ENCODE results near the gene TCF7L1. TPM values are rescaled to one million over a fixed set of nuclear protein-coding genes. Genes with fewer than 3 reads are reported as not detected.

The TCF7L1 gene
- total RNA-seq, 2 experiments from 2014 or later, result not detected

DNA sequence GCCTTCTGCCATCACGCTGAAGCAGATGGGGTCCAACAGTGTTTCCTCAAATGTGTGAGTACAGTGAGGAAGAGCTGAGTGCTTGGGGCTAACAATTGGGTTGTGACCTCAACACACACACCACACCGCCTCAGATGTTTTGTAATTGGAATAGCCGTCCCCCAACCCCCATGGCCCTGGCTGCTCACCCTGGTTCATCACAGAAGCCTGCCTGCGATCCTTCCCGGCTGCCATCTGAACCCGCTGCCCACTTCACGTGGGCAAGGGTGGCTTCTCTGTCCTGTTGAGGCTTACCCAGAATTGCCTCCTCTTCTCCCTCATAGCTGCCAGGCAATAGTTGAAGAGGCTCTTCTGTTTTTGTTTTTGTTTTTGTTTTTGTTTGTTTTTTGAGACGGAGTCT is 150.4 kb downstream of the TCF7L1 start:
- no peak for ATAC-seq
- no peak overlapping the region for H3K4me3 Mint-ChIP-seq
- CTCF ChIA-PET, result interaction anchor here (1.3 to 4.0 kb wide), 3 partner anchors 17 to 357 kb away, joined by 4 to 26 read pairs (median 5); no protein-coding TSS in a partner anchor
- DNase-seq, result no peak
- H3K36me3 Mint-ChIP-seq (ENCODE audit: low read depth), result no peaks in the 10 kb centered on the region
- POLR2A ChIA-PET, result no interaction called here
- no peaks in the 10 kb centered on the region for H3K9me3 Mint-ChIP-seq (ENCODE audit: insufficient read depth)
- H3K27ac Mint-ChIP-seq, result no peak overlapping the region
- H3K27me3 Mint-ChIP-seq (ENCODE audit: low read depth), result peaks cover 2% of the 10 kb centered on the region
- peaks cover 10% of the 10 kb centered on the region for H3K4me1 Mint-ChIP-seq (ENCODE audit: low read depth)

DNA sequence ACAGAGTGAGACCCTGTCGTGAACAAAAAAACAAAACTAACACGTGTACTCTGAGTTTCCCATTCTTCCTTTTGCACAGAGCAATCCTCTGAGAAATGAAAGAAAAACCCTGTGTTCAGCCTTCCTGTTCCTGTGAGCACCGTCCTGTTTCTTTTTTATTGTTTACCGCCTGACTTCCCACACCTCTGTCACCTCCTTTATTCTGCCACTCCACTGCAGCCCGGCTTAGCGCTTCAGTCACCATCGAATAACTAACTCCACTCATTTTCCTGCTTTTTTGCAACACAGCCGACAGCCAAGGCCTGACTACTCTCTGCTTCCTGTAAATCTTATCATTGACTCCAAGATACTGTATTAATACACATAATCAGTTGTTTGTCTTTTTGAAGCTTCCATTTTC is 153.7 kb downstream of the TCF7L1 start:
- Mint-ChIP-seq H3K4me3 (peak overlapping the region; percentile 2), H3K9me3 (ENCODE audit: insufficient read depth) (no peaks in the 10 kb centered on the region), H3K4me1 (ENCODE audit: low read depth) (peaks cover 21% of the 10 kb centered on the region), H3K27ac (peak overlapping the region; percentile 73), H3K27me3 (ENCODE audit: low read depth) (no peaks in the 10 kb centered on the region), H3K36me3 (ENCODE audit: low read depth) (no peaks in the 10 kb centered on the region)
- no peak for ATAC-seq
- CTCF ChIA-PET, result interaction anchor here (1.1 to 8.6 kb wide), 5 partner anchors 13 to 361 kb away, joined by 3 to 83 read pairs (median 9); no protein-coding TSS in a partner anchor
- POLR2A ChIA-PET, result no interaction called here
- no peak for DNase-seq

DNA sequence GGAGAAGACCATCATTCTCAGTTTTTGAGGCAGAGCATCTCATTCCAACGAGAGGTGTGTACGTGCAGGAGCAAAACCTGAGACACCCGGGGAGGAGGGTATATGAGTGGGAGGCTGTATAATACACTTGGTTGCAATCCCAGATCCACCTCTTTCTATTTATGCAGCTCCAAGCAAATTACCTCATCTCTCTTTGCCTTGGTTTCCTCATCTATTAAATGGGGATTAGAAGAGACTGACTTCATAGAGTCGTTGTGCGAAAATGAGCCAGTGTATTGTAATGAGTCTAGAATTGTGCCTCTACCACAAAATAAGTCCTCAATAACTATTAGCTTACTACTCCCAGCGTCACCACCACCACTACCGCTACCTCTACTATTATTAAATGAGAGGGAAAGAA is 154.5 kb downstream of the TCF7L1 start:
- no peak for DNase-seq
- ChIA-PET CTCF (interaction anchor here (1.1 to 8.6 kb wide), 5 partner anchors 12 to 362 kb away, joined by 3 to 83 read pairs (median 9); no protein-coding TSS in a partner anchor), POLR2A (no interaction called here)
- Mint-ChIP-seq H3K27ac (no peak overlapping the region), H3K36me3 (ENCODE audit: low read depth) (no peaks in the 10 kb centered on the region), H3K27me3 (ENCODE audit: low read depth) (no peaks in the 10 kb centered on the region), H3K9me3 (ENCODE audit: insufficient read depth) (no peaks in the 10 kb centered on the region), H3K4me3 (no peak overlapping the region), H3K4me1 (ENCODE audit: low read depth) (peaks cover 21% of the 10 kb centered on the region)
- ATAC-seq, result no peak

DNA sequence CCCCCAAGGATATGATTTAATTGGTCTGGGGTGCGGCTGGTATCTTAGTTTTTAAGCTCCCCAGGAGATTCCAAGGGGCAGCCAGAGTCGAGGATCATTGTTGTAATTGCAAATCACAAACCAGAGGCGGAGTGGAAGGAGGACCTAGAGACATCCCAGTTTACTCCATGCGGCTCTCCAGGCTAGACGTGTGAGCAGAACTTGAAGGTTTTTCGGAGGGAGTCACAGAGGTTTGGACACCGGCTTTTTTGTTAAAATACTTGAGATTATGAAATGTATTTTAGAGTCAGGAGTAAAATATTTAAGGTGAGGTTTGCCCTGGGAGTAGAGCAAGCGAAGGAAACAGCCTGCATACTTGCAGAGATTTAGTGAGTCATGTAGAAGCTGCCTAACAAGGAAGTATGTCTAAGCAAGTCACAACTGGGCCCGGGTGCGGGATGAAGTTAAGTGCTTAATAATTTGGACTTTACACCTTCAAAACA is 155.1 kb downstream of the TCF7L1 start:
- POLR2A ChIA-PET, result no interaction called here
- Mint-ChIP-seq H3K27me3 (ENCODE audit: low read depth) (no peaks in the 10 kb centered on the region), H3K9me3 (ENCODE audit: insufficient read depth) (no peaks in the 10 kb centered on the region)

DNA sequence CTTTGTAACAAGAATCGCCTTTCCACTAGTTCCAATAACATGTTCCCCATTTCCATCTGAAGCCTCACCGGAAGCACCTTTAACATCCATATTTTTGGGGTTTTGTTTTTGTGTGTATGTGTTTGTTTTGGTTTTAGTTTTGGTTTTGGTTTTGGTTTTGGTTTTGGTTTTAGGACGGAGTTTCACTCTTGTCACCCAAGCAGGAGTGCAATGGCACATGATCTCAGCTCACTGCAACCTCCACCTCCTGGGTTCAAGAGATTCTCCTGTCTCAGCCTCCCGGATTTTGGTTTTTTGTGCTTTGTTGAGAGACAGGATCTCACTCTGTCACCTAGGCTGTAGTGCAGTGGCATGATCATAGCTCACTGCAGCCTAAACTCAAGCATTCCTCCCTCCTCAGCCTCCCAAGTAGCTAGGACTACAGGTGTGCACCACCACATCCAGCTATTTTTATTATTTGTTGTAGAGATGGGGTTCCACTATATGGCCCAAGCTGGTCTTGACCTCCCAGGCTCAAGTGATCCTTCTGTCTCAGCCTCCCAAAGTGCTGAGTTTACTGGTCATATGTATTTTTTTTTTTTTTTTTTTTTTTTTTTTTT is 158.3 kb downstream of the TCF7L1 start:
- ATAC-seq (peak; percentile 65), DNase-seq (peak; percentile 57)
- Mint-ChIP-seq H3K4me3 (peak overlapping the region; percentile 3), H3K9me3 (ENCODE audit: insufficient read depth) (no peaks in the 10 kb centered on the region), H3K27ac (peak overlapping the region; percentile 66), H3K36me3 (ENCODE audit: low read depth) (no peaks in the 10 kb centered on the region), H3K27me3 (ENCODE audit: low read depth) (no peaks in the 10 kb centered on the region), H3K4me1 (ENCODE audit: low read depth) (peaks cover 17% of the 10 kb centered on the region)
- ChIA-PET CTCF (interaction anchor here (2.1 to 8.6 kb wide), 3 partner anchors 9 to 225 kb away, joined by 8 to 83 read pairs (median 9); no protein-coding TSS in a partner anchor), POLR2A (interaction anchor here (1.1 to 1.3 kb wide), 2 partner anchors 33 to 36 kb away, joined by 3 to 5 read pairs; partner anchors contain the start of gene TGOLN2)

More for the DNA sequence above, 155.1 kb downstream of the TCF7L1 start:
- DNase-seq, result no peak
- H3K4me3 Mint-ChIP-seq, result no peak overlapping the region
- H3K4me1 Mint-ChIP-seq (ENCODE audit: low read depth), result peaks cover 21% of the 10 kb centered on the region
- CTCF ChIA-PET, result interaction anchor here (0.7 to 8.6 kb wide), 4 partner anchors 12 to 270 kb away, joined by 5 to 83 read pairs (median 12); no protein-coding TSS in a partner anchor
- no peak overlapping the region for H3K27ac Mint-ChIP-seq
- H3K36me3 Mint-ChIP-seq (ENCODE audit: low read depth), result no peaks in the 10 kb centered on the region
- ATAC-seq, result no peak

DNA sequence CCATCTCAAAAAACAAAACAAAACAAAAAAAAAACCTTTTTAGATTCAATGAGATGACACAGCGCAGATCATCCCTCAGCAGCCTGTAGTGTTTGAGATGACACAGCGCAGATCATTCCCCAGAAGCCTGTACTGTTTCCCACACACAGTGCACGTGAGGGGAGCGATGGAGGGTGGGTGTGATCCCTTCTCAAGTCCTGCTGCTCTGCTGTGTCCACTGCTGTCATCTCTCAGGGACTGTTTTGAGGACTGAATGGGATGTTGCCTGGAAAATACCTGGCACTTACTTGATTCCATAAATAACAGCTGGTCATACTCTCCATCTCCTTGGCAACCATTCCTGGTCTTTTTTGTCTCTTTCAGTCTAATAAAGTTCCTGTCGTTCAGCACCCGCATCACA is 168.9 kb downstream of the TCF7L1 start:
- no peak overlapping the region for H3K4me3 Mint-ChIP-seq
- no peaks in the 10 kb centered on the region for H3K9me3 Mint-ChIP-seq (ENCODE audit: insufficient read depth)
- DNase-seq (no peak), ATAC-seq (no peak)
- ChIA-PET CTCF (interaction anchor here (2.5 to 5.3 kb wide), 3 partner anchors 7 to 17 kb away, joined by 20 to 83 read pairs (median 49); no protein-coding TSS in a partner anchor), POLR2A (no interaction called here)
- H3K36me3 Mint-ChIP-seq (ENCODE audit: low read depth), result no peaks in the 10 kb centered on the region
- H3K27me3 Mint-ChIP-seq (ENCODE audit: low read depth), result peaks cover 15% of the 10 kb centered on the region
- no peak overlapping the region for H3K27ac Mint-ChIP-seq
- H3K4me1 Mint-ChIP-seq (ENCODE audit: low read depth), result peaks cover 7% of the 10 kb centered on the region

DNA sequence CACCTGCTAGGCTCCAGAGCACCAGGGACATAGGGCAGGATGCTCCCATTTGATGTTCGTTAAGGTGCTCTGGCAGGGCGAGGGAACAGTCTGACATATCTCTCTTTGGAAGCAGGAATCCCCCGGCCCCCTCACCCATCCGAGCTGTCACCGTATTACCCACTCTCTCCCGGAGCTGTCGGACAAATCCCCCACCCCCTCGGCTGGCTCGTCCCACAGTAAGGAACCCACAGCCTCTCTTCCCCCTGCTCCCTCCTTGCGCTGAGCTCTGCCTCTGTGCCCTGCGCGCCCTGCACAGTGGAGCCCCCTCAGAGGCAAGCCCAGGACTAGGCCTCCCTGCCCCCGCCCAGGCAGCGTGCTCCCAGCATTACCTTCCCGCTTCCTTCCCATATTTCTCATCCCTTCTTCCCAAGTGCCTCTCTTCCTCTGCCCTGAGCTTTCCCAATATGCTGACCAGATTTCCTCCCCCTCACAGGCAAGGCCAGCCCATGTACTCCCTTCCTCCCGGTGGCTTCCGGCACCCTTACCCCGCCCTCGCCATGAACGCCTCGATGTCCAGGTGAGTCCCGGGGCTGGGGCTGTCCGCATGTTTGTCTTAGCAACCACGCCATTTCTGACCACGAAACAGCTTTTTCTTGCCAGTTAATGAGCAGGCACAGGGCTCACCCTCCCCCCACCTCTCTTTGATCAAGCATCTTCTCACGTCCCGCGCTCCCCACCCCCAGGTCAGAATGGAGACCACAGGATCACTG is 170.8 kb downstream of the TCF7L1 start:
- ATAC-seq (no peak), DNase-seq (no peak)
- peaks cover 16% of the 10 kb centered on the region for H3K4me1 Mint-ChIP-seq (ENCODE audit: low read depth)
- CTCF ChIA-PET, result no interaction called here
- no peak overlapping the region for H3K4me3 Mint-ChIP-seq
- POLR2A ChIA-PET, result no interaction called here
- no peak overlapping the region for H3K27ac Mint-ChIP-seq
- H3K36me3 Mint-ChIP-seq (ENCODE audit: low read depth), result peaks cover 2% of the 10 kb centered on the region
- H3K9me3 Mint-ChIP-seq (ENCODE audit: insufficient read depth), result no peaks in the 10 kb centered on the region
- H3K27me3 Mint-ChIP-seq (ENCODE audit: low read depth), result peaks cover 15% of the 10 kb centered on the region

DNA sequence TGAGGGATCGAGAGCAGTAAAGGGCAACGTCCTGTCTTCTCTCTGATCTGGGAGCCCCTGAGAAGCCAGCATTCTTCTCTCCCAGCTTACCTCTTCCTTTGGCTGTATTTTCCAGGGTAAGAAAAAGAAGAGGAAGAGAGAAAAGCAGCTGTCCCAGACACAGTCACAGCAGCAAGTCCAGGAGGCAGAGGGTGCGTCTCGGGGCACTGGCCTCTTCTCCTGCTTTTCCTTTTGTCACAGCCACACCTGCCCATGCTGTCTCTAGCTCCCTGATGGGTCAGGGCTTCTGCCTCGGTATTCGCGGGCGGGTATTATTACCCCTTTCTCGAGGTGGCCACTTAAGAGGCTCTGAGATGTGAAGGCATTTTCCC is 174.3 kb downstream of the TCF7L1 start:
- H3K36me3 Mint-ChIP-seq (ENCODE audit: low read depth), result peaks cover 12% of the 10 kb centered on the region
- peaks cover 6% of the 10 kb centered on the region for H3K27me3 Mint-ChIP-seq (ENCODE audit: low read depth)
- ATAC-seq (no peak), DNase-seq (no peak)
- H3K27ac Mint-ChIP-seq, result peak overlapping the region; percentile 73
- CTCF ChIA-PET, result interaction anchor here (1.6 kb wide), 1 partner anchor 9 kb away, joined by 6 read pairs; no protein-coding TSS in a partner anchor
- no peaks in the 10 kb centered on the region for H3K9me3 Mint-ChIP-seq (ENCODE audit: insufficient read depth)
- no peak overlapping the region for H3K4me3 Mint-ChIP-seq
- POLR2A ChIA-PET, result no interaction called here
- peaks cover 35% of the 10 kb centered on the region for H3K4me1 Mint-ChIP-seq (ENCODE audit: low read depth)

DNA sequence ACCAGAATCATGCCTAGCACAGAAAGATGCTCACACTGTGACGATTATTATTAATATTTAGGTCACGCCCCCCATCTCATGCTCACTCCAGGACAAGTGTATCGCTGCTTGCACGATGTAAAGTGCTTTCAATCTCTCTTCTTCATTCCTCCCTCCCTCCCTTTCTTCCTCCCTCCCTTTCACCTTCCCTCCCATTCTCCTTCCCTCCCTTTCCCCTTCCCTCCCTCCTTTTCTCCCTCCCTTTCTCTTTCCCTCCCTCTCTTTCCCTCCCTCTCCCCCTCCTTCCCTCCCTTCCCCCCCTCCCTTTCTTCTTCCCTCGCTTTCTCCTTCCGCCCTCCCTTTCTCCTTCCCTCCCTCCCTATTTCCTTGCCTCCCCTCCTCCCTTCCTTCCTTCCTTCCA is 175.0 kb downstream of the TCF7L1 start:
- peak overlapping the region; percentile 41 for H3K27ac Mint-ChIP-seq
- peaks cover 15% of the 10 kb centered on the region for H3K36me3 Mint-ChIP-seq (ENCODE audit: low read depth)
- POLR2A ChIA-PET, result interaction anchor here (1.2 to 2.7 kb wide), 4 partner anchors 10 to 19 kb away, joined by 3 to 26 read pairs (median 7); partner anchors contain the start of gene TGOLN2

DNA sequence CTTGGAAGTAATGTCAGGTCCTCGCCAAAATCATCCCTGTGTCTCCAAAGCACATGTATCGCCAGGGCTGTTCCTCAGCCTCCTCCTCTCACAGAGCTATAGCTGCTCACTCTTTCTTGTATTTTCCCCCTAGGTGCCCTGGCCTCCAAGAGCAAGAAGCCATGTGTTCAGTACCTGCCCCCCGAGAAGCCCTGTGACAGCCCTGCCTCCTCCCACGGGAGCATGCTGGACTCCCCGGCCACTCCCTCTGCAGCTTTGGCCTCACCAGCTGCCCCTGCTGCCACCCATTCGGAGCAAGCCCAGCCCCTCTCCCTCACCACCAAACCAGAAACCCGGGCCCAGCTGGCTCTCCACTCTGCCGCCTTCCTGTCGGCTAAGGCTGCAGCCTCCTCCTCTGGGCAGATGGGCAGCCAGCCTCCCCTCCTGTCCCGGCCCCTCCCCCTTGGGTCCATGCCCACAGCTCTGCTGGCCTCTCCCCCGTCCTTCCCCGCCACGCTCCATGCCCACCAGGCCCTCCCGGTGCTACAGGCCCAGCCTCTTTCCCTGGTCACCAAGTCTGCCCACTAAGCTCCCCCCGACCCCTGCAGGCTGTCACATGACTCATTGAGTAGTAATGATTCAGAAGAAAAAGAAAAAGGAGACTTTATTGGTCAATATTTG is 175.8 kb downstream of the TCF7L1 start:
- ATAC-seq (peak; percentile 12), DNase-seq (no peak)
- CTCF ChIA-PET, result interaction anchor here (0.5 to 2.8 kb wide), 7 partner anchors 9 to 510 kb away, joined by 3 to 49 read pairs (median 4); partner anchors contain the start of gene TGOLN2
- peaks cover 39% of the 10 kb centered on the region for H3K4me1 Mint-ChIP-seq (ENCODE audit: low read depth)
- H3K9me3 Mint-ChIP-seq (ENCODE audit: insufficient read depth), result no peaks in the 10 kb centered on the region
- H3K4me3 Mint-ChIP-seq, result peak overlapping the region; percentile 62
- peaks cover 23% of the 10 kb centered on the region for H3K36me3 Mint-ChIP-seq (ENCODE audit: low read depth)
- POLR2A ChIA-PET, result interaction anchor here (1.0 to 2.7 kb wide), 9 partner anchors 9 to 102 kb away, joined by 3 to 26 read pairs (median 7); partner anchors contain the start of genes ELMOD3, RETSAT and TGOLN2
- peaks cover 4% of the 10 kb centered on the region for H3K27me3 Mint-ChIP-seq (ENCODE audit: low read depth)
- peak overlapping the region; percentile 78 for H3K27ac Mint-ChIP-seq

More for the DNA sequence above, 175.0 kb downstream of the TCF7L1 start:
- H3K27me3 Mint-ChIP-seq (ENCODE audit: low read depth), result peaks cover 4% of the 10 kb centered on the region
- ATAC-seq (no peak), DNase-seq (no peak)
- H3K4me3 Mint-ChIP-seq, result no peak overlapping the region
- H3K4me1 Mint-ChIP-seq (ENCODE audit: low read depth), result peaks cover 35% of the 10 kb centered on the region
- CTCF ChIA-PET, result interaction anchor here (1.6 to 2.8 kb wide), 2 partner anchors 8 to 10 kb away, joined by 6 to 49 read pairs; no protein-coding TSS in a partner anchor
- H3K9me3 Mint-ChIP-seq (ENCODE audit: insufficient read depth), result no peaks in the 10 kb centered on the region

DNA sequence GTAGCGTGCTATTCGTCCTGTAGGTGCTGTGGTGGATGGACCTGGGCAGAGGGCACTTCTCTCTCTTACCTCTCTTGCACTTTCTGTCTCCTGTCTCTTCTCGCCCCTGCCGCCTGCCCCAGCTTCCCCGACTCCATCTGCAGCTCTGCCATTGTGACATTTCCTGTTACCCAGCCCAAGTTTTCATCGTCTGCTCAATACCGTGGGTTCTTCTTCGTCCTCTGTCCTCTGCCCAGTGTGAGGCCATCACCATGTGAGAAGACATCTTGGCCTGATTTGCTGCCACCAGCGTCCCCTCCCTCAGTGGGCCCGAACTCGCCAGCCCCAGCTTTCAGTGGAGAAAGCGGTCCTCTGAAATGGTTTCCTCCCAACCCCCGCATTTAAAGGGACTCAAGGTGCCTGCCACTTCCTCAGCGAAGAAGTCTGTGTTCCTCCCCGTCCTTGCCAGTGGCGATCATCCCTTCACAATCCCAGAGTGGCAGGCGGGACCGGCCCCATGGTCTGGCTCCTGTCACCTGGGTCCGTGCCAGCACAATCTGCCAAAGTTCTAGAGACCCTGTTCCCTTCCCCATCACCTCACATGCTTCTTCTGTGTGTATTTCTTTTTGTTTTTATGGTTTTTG is 176.6 kb downstream of the TCF7L1 start:
- POLR2A ChIA-PET, result interaction anchor here (1.0 to 2.7 kb wide), 8 partner anchors 9 to 101 kb away, joined by 3 to 26 read pairs (median 8); partner anchors contain the start of genes ELMOD3, RETSAT and TGOLN2
- DNase-seq (peak; percentile 48), ATAC-seq (no peak)
- Mint-ChIP-seq H3K4me3 (peak overlapping the region; percentile 62), H3K27me3 (ENCODE audit: low read depth) (no peaks in the 10 kb centered on the region), H3K4me1 (ENCODE audit: low read depth) (peaks cover 39% of the 10 kb centered on the region), H3K9me3 (ENCODE audit: insufficient read depth) (no peaks in the 10 kb centered on the region), H3K27ac (peak overlapping the region; percentile 78), H3K36me3 (ENCODE audit: low read depth) (peaks cover 28% of the 10 kb centered on the region)
- CTCF ChIA-PET, result interaction anchor here (0.5 to 2.8 kb wide), 7 partner anchors 10 to 509 kb away, joined by 3 to 49 read pairs (median 4); partner anchors contain the start of gene TGOLN2

All from activated CD8-positive, alpha-beta T cell treated with anti-CD3 and anti-CD28 coated beads, Interleukin-2, amount 10 ng/mL, durations not matched to agents 7 days and 5 days (primary cell).